HCEC 1CT (cell line): Measurements from ENCODE around the gene DIS3L2.
"Not testable (repeated sequence)": the region's sequence is repeated elsewhere in the genome, so short reads cannot be mapped to it uniquely, and the experiment has no call there.

Source experiments
- DNase-seq: peaks from one replicate; pipeline ENCODE4 v3.0.0-alpha.2; 2017

Gene DIS3L2

DNA sequence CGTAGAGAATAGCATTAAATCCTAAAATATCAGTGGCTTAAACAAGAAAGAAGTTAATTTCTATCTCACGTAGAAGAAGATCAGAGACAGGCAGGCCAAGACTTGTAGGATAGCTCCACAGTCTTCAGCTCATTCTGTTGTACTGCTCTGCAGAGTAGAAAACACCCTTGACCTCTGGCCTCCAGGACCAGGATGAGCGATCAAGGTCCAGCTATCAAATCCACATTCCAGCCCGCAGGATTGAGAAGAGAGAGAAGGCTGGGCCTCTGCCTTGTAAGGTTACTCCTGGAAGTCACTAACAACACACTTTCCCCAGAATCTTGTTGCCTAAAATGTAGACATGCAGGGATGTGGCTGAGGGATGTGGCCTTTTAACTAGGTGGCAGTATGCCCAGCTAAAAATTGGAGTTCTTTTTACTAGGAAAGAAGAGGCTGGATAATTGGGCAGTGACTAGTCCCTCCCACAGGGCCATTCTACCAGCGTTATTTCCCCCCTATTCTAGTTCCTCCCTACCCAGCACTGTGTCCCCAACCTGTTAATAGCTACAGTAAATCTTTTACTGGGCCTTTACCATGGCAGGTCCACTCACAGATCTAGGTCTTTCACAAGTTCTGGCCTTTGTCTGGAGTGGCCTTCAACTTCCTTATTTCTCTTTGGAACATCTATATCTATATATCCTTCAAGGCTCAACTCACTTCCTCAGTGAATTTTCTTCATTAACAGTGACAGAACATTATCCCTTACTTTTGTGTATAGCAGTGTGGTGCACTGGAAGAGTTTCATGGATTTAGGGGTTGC is 165.0 kb downstream of the DIS3L2 start:
- no peak for DNase-seq

DNA sequence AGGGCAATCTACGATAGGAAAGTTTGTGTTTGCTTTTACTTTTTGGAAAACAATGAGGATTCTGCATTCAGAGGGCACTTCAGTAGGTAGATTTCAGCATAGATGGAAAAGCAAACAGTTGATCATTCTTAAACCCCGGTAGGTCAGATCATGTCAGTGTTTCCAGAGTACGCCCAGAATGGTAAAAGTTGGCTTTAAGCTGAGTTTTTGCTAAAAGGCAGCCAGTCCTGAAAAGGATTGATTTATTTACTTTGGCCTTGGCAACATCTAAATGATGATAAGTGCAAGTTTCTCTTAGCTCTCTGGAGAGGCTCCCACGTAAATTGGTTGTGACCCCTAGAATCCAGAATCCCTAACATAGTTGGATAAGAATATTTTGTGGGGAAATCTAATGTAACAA is 168.0 kb downstream of the DIS3L2 start:
- DNase-seq: no peak

DNA sequence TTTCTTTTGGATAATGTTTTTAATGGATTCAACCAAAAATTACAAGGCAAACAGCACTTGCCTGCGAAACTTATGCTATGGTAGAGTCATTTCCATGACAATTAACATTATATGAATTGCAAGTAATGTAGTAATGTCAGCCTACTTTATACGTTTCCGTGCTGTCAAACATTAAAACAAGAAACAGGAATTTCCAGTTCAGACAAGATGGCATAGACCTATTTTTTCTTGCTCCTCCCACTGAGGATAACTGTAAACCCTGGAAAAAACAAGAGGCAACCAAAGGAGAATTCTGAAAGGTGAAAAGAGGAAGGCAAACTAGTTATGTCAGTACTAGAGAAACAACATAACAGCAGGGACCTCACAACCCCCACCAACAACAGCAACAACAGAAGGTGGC is 170.7 kb downstream of the DIS3L2 start:
- DNase-seq: no peak

DNA sequence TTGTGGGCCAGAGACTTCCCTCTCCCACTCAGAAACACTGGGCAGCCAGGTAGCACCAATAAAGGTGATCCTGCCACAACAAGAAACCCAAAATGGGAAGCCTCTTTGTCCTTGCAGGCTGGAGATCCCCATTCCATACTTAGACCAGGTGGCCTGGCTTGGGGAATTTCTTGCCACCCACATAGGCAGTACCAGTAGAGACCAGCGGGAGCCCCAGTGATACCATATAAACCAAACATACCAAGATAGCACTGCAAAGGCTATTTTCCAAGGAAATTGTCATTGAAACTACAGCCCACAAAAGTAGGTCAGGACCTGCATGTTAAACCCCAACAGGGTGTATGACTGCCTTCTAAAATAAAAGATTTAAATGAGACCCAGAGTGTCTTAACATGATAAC is 171.6 kb downstream of the DIS3L2 start:
- no peak for DNase-seq

DNA sequence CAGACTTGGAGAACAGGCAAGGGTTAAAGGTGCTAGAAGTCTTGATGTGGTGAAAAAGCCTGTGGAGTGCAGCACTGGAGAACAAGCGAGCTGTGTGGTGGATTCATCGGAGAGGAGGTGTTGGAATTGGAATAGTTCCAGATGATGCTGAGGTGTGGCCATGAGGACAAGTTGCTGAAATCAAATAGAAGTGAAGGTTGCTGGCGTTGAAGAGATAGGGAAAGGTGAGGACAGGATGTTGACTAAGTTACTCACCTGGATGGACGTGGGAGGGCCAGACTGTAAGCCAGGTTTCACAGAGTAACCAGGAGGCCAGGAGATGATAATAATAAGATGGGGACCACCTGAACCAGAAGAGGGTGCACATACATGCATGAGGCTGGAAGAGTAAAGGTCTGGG is 173.4 kb downstream of the DIS3L2 start:
- DNase-seq: no peak

DNA sequence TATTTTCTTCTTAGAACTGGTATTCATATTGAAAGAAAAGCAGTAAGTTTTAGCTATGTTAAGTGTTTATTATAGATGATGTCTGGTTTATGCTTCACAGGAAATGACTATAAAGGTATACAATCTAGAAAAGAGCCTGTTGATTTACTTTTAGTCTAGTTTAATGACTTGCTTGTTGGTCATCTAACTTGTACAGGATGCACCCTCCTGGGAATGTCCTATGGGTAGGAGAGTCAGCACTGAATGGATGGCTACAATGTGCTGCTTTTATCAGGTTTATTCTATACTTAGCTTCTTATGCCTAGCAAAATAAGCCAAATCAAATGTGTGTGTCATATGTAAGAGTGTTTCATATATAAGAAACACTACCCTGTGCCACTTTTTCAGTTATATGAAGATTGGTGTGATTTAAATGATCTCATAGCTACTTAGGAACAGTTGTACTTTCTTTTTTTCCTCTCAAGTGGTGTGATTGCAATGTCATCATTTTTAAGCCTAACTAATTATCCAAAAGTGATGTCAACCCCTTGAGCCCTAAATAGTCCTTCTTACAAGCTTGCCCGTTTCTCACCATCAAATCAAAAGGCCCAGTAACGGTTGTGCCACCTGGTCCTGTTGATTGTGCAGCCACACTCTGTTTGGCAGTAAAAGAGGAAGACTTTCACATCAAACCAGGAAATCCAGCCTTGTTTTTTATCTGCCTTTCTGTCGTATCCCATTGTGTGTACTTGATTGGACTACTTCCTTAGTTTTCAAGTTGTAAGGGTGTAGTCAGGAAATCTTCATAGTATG is 176.0 kb downstream of the DIS3L2 start:
- peak; percentile 66 for DNase-seq

DNA sequence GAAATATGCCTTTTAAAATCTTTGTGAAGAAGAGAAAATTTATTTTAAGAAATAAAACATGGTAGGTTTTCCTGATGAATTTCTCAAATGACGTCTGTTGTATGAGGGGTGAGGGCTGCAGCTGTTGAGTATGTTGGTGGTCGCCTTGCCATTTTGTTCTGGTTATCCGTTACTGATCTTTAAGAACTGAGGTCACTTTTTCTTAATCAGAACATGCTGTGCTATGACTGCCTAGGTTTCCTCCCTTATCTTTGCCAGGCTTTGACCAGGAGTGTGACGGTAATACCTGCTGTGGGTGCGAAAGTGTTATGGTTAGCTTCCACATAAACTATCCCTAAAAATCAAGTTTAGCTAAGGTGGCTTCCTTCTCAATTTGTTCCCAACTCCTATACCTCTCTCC is 176.9 kb downstream of the DIS3L2 start:
- DNase-seq: no peak

DNA sequence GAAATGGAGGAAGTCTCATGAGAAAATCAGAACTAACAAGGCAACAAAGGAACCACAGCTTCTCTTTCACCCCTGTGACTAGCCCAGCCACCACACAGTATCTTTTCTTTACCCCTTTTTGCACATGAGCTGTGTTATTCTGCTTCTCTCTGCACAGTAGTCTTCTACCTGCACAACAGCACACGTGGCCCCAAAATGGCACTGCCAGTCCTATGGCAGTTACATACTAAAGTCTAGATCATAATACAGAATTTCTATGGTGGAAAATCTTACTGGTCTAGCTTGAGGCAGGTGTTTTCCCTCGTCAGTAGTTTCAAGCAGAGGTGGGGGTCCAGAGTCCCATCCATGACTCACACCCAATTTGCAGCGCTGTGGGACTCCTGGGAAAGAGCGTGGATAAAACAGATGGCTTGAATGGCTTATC is 177.7 kb downstream of the DIS3L2 start:
- DNase-seq: no peak

DNA sequence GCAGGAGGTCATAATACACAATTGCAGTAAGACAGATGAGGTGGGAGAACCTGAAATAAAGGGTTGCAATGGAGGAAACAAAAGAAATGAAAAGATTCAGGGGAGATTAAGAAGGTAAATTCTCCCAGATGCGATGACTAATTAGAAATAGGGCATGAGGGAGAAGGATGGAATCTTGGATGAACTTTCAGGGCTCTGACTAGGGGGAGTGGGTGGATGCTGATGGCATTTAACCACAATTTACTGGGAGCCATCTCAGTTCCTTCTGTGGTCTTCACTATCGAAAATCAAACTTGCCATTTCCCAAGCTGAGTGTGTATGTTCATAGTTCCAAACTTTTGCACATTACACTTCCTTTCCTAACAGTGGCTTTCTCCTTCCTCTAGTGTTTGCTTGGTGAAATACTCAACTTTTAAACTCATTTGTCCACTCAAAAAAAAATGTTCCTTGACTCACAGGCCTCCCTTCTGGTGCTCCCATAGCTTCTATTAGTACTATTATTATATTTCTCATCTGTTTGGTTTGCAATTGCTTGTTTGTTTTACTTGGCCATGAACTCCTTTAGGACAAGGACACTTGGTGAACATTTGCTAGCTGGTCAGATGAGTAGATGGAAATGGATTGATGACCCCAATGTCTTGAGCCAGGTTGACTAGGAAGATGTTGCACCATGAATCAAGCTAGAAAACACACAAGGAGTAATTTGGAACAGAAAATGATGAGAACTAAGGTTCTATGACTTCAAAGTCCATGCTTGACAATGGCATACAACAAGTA is 178.5 kb downstream of the DIS3L2 start:
- peak; percentile 14 for DNase-seq

DNA sequence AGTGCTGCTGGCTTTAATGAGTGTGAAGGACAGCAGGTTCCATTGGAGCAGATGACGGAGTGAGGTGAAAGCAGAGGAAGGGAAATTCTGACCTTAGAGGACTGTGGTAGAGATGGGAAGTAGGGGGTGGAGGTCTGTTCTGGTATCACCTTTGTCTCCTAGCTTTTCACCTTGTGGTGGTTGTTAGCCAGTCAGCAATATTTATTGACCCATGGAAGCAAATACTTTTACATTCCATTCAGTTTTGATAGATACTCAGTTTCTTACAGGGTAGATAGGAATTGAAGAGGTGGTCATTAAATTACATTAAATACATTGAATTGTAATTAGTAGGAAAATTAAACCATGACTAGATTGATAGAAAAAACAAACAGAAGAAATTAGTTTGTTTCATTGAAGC is 180.1 kb downstream of the DIS3L2 start:
- DNase-seq: no peak

DNA sequence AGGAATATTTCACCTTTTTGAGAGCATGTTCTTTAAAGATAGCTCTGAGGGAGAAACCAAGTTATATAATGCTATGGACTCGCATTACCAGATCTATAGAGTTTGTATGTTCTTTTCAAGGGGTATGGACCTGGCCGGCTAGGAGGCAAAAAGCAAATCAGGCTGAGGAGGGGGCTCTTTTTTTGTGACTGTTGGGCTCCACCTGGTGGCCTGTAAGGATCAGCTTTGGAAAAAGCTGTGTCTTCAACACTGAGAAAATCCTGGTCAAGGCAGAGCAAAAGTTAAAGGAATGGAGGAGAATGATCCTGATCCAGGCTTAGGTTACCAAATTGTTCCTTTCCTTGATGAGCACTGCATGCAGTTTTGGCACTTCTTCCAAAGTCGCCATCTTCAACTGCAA is 180.5 kb downstream of the DIS3L2 start:
- DNase-seq: peak; percentile 33

DNA sequence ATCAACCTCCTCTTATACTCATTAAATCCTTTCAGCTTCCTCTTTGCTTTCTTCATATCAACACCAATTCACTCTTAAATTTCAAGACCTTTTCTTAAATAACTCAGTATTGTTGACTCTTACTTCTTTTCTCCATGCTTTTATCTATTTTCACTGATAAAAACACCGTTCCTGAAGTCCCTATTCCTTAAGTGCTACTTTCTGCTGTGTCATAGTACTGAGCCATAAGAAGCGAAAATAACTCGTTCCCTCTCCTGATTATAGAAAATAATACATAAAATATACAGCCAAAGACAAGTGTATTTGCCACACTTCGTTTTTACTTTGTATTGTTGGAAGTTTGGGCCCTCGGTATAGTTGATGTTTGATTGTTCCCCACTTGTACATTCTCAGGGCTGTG is 181.0 kb downstream of the DIS3L2 start:
- DNase-seq: no peak

DNA sequence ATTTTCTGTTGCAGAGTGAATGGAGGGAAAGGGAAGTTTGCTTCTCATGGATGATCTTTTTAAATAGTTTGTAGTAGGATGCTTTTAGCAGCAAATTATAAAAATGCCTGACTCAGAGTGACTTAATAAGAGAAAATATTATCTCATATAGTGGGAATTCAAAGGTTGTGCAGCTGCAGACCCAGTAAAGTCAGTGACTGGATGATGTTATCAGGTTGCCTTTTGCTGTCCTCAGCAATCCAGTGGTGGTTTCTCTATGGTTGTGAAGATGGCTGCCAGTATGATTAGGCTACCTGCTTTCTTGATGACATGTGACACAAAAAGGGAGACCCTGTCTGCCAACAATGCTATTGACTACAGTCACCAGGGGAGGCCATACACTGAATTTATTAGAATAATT is 184.8 kb downstream of the DIS3L2 start:
- DNase-seq: peak; percentile 13

DNA sequence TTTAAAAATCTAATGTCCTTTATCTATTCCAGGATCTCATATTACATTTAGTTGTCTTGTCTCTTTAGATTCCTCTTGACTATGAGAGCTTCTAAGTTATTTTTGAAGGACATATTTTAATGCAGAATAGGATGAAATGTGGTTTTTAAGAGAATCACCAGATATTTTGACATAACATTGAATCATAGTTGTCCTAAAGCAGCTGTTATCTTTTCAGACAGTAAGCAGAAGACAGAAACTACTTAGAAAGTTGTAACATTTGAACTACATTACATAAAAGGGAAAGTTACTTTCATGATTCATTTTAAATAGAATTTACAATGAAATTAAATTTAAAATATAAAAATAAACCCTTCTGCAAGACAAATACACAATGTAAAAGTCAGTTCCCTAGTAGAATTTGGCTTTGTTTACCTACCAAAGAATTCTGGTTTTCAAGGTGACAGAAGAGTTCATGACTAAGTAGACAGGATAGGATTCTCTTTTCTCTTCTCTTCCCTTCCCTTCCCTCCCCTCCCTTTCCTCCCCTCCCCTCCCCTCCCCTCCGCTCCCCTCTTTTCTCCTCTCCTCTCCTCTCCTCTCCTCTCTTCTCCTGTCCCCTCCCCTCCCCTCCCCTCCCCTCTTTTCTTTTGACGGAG is 186.0 kb downstream of the DIS3L2 start:
- DNase-seq: no peak

DNA sequence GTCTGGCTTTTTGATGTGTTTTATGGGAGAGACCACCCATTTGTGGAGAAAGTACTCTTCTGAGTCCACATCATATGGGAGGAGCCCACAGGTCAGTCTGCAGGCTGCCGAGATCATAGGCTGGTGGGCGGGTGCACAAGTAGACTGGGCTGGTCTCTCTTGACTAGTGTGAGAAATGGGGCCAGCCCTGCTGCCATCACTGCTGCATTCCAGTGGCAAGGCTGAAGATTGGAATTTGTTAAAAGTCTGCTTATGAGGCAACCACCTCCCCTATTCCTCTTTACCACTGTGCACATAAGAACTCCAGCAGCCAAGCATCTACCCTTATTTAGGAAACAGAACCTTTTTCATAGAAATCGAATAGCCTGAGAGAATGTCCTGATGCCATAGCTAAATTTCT is 200.7 kb downstream of the DIS3L2 start:
- DNase-seq: no peak

DNA sequence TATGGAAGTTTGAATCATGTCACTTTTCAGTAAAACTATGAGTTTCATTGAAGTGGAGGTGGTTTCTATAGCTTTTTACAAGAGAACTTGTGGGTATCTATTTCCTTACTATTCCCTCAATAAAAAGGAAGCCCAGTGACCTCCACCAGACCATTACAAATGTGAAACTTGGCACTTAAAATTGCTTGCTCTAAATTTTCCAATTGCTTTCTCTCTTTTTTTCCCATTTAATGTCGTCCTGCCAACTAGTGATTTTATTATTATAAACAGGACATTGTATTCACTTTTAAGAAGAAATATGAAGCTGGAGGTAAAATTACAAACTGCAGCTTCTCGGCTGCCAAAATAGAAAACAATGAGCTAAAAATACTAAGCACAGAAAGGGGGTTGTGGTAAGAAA is 208.9 kb downstream of the DIS3L2 start:
- no peak for DNase-seq

DNA sequence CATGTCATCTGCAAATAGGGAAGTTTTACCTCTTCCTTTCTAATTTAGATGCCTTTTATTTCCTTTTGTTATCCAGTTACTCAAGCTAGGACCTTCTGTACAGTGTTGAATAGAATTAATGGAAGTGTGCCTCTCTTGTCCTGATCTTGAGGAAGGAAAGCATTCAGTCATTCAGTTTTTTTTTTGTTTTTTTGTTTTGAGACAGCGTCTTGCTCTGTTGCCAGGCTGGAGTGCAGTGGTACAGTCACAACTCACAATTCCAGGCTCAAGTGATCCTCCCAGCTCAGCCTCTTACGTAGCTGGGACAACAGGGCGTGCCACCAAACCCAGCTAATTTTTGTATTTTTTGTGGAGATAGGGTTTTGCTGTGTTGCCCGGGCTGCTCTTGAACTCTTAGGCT is 213.1 kb downstream of the DIS3L2 start:
- DNase-seq: no peak

DNA sequence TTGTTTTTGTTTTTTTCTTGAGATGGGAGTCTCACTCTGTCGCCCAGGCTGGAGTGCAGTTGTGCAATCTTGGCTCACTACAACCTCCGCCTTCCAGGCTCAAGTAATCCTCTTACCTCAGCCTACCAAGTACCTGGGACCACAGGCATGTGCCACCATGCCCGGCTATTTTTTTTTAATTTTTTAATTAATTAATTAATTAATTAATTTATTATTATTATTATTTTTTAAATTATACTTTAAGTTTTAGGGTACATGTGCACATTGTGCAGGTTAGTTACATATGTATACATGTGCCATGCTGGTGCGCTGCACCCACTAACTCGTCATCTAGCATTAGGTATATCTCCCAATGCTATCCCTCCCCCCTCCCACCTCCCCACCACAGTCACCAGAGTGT is 215.1 kb downstream of the DIS3L2 start:
- DNase-seq: not testable (repeated sequence)

DNA sequence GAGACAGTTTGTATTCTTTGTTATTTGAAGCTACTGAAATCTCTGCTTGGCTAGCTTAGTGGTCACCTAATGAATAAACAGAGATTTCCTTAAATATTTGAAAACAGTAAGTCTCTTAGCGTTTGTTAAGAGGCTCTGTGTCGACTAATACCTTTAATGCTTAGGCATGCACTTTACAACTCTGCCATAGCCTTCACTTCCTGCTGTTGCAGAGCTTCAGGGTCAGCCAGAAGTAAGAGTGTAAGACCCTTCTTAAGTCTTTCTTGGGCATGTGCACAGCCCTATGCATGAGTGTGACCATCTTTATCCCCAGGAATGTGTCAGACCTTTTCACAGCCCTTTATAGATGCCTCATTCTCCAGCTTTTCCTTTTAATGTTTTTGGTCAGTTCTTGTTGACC is 221.8 kb downstream of the DIS3L2 start:
- DNase-seq: no peak

DNA sequence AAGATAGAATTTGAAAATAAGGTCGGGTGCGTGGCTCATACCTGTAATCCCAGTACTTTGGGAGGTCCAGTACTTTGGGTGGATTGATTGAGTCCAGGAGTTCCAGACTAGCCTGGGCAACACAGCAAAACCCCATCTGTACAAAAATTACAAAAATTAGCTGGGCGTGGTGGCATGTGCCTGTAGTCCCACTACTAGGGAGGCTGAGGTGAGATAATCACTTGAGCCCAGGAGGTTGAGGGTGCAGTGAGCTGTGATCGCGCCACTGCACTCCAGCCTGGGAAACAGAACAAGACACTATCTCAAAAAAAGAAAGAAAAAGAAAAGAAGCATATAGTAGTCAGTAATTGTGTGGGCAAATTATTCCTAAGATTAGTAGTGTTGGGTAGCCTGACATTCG is 222.8 kb downstream of the DIS3L2 start:
- DNase-seq: no peak

DNA sequence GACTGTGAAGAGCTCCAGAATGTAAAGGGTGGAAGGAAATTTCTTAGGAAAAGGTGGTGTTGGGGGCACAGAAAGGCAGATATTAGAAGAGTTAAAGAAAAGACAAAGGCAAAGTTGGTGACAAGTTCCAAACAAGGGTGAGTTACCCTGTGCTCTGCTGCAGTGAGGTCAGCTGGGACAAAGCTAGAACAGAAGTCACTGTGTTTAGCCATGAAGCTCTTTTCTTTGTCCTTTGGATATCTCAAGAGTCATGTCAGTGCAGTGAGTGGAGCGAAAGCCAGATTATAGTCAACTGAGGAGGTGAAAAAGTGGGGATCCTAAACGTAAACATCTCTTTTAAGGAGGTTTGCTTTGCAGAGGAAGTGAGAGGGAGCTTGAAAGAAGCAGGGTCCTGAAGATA is 229.3 kb downstream of the DIS3L2 start:
- DNase-seq: no peak

DNA sequence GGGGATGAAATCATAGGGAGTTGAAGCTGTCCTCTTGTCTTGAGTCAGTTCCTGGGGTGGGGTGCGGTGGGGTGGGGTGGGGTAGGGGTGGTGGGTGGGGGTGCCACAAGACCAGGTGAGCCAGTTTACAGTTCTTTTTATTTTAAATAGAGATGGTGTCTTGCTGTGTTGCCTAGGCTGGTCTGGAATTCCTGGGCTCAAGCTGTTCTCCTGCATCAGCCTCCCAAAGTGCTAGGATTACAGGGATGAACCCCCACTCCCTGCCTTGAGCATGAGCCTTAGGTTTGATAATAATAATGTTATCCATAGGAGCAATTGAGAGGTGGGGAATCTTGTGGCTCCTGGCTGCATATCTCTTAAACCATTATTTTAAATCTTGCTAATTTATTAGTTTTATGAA is 234.0 kb downstream of the DIS3L2 start:
- no peak for DNase-seq

DNA sequence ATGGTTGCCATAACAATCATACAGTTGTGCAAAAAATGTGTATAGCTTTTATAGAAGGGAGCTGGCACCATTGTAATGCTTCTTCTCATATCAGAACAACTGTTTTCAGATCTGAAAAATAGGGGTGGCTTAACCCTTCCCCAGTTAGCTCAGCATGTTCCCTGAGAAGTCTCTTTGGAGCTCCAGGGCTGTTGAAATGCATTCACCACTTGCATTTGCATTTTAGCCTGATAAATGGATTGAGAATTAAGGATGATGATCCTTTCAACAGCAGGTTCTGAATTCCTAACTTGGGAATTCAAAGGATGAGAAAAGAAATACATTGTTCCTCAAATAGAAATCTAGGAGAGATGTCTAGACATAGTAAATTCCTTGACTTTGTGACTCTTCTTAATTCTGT is 235.3 kb downstream of the DIS3L2 start:
- no peak for DNase-seq
